GM18526 (cell line): Measurements from ENCODE around the gene ENDOG.

Experiments used
- POLR2A ChIP-seq: IDR thresholded peaks from 3 replicates; pipeline ENCODE4 v1.6.1; 2011; ENCODE audit not compliant: insufficient read length; ENCODE audit errors: extremely low read depth

Gene ENDOG

DNA sequence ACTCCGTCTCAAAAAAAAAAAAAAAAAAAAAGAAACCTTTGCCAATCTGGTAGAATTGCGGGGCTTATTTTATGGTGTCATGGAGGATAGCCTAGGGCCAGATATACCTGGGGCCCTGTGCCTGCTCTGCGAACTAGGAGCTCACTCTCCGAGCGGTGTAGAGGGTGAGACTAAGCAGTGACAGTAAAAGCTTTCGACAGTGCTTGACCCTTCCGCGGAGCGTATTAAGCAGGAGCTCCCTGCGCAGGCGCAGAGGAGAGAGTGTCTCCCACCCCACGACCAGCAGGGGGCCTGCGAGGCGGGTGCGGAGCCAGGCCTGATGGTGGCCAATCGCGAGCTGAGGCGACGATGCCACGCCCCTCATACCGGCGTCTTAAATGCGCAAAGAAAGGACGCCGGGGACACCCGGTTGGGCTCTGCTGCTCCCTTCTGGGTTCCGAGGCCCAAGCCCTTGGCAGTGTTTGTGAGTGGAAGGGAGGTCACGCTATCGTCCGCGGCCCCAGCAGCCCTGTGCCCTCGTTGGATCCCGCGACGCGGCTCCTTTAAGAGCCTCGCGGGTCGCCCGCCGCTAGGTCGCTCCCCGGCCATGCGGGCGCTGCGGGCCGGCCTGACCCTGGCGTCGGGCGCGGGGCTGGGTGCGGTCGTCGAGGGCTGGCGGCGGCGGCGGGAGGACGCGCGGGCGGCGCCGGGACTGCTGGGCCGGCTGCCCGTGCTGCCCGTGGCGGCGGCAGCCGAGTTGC, at the start of gene ENDOG:
TSS of gene ENDOG (plus strand) at position 402 of the 740 bp plus-strand sequence. CDS start at position 587, 185 bp downstream.
- peak; percentile 76 for TF ChIP-seq POLR2A

DNA sequence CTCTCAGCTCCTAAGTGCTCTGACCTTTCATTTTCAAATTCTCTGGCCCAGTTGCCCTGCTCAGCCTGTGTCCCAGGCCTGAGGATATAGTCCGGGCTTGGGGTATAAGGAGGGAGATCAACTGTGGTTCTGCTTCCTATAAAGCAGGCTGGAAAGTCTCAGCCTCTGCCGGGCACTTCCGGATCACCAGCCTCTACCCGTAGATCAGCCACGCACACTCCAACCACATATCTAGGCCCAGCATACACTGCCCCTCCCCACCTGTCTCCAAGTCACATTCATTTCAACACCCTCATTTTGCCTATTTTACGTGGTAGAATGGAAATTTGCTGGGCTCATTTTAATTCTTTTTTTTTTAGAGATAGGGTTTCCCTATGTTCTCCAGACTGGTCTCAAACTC, 49.7 kb upstream of the ENDOG start:
- TF ChIP-seq POLR2A = no peak

GRCh38 chr9:128770286-128771030, 47.8 kb upstream of the ENDOG start:
- no peak for TF ChIP-seq POLR2A

DNA sequence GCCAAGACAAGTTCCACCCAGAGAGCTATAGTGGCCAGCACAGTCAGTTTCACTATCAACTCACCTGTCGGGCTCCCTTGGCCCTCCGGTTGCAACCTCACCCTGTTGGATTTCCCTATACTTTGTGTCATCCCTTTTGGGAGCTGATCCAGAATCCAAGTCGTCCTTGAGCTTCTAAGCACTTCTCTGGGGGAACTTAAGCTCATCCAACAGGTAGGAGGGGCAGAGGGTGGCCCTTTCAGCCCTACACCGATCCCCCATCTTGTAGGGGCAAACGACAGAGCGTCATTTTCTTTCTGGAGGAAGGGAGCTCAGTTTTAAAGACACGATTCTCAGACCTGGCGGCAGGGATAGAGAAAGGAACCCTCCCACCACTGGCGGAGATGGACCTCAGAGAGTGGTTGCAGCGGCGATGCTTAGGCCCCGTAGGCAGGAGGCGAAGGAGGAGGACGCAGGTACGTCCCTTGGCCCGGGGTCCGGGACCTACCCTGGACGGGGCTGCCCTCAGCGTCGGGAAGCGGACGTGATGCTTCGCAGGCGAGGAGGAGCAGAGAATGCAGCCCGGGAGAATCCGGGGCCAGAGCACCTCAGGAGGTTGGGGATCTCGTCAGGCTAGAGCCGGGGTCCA, 47.1 kb upstream of the ENDOG start:
- no peak for TF ChIP-seq POLR2A

- TF ChIP-seq POLR2A = peak; percentile 56
Observed at GRCh38 chr9:128771745-128772519, 46.4 kb upstream of the ENDOG start, which contains the start of gene ZER1. Gene ZER1 (minus strand): TSS chr9:128771927. CDS start chr9:128755565, 16,362 bp downstream.

DNA sequence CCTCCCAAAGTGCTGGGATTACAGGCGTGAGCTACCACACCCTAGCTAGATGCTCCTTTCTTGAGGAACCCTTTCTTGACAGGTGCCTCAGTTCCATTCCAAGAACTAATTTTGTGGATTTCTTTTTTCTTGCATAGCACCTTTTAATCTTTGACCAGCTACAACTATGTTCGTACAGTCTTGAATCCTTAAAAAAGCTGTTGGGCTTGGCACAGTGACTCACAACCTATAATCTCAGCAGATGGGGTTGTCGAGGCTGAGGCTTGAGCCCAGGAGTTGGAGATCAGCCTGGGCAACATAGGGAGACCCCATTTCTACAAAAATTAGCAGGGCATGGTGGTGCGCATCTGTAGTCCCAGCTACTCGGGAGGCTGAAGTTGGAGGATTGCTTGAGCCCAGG, 45.3 kb upstream of the ENDOG start:
- no peak for TF ChIP-seq POLR2A

DNA sequence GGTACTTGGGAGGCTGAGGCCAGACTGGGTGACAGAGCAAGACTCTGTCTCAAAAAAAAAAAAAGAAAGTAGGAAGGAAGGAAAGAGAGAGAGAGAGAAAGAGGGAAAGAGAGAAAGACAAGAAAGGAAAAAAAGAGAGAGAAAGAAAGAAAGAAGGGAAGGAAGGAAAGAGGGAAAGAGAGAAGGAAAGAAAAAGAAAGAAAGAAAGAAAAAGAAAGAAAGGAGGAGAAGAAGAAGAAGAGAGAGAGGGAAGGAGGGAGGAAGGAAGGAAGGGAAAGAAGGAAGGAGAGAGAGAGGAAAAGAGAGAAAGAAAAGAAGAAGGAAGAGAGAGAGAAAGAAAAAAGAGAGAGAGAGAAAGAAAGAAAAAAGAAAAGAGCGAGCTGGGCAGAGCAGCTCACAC, 43.5 kb upstream of the ENDOG start:
- no peak for TF ChIP-seq POLR2A

GRCh38 chr9:128781187-128782070, 36.9 kb upstream of the ENDOG start:
- no peak for TF ChIP-seq POLR2A

DNA sequence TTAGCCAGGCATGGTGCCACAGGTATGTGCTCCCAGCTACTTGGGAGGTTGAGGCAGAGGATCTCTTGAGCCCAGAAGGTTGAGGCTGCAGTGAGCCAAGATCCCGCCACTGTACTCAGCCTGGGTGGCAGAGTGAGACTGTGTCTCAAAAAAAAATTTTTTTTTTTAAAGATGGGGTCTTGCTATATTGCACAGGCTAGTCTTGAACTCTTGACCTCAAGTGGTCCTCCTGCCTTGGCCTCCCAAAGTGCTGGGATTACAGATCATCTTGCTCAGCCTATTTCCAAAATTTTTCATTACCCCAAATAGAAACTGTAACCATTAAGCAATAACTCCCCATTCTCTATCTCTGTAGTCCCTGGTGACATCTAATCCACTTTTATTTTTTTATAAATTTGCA, 35.6 kb upstream of the ENDOG start:
- TF ChIP-seq POLR2A = no peak

GRCh38 chr9:128785427-128785826, 32.9 kb upstream of the ENDOG start:
- TF ChIP-seq POLR2A = no peak

- TF ChIP-seq POLR2A = peak; percentile 73
Observed at GRCh38 chr9:128786681-128787601, 31.4 kb upstream of the ENDOG start, which contains the start of gene TBC1D13. Gene TBC1D13 (plus strand): TSS chr9:128787253. CDS start chr9:128787354, 101 bp downstream.

DNA sequence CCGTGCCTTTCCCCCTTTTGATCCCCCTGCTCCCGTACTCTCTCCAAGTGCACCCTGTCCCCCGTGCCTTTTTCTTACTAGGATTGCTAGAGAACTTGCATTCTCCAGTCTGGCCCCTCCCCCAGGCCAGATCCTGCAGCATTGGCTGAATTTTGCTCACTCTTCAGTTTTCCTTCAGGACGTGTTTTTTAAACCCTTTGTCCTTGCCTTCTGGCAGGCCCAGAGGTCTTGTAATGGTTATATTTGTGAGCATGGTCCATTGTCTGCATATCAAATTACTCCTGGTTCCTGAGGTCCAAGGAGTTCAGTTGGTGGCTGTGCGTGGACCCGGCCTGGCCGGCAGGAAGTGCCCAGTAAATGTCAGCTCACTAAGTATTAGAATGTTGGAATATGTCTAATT, 30.6 kb upstream of the ENDOG start:
- TF ChIP-seq POLR2A = no peak

DNA sequence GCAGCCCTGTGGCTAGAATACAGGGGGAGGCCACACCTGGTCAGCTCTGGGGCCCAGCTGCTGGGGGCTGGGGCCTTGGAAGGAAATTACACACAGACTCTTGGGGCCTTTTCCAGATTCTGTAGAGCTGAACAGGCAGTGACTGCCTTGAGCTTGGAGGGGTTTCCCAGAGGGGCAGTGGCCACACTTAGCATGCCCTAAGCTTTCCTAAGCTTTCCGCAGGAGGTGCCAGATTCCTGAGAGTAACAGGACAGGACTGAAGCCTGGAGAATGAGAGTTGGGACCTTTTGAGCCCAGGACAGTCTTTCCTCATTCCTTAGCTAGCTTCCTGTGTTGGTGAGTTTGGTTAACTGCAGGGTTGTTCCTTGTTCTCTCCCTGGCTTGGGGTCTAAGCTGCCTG, 29.9 kb upstream of the ENDOG start:
- no peak for TF ChIP-seq POLR2A
